HEK293 (cell line): Measurements from ENCODE around the gene RAVER2.

Experiments
- CTCF ChIA-PET: fragments of 350-600 bp; formaldehyde crosslinking; extraction: SDS; loops from one replicate; lab custom pipeline; 2021; ENCODE audit warnings: antibody characterized with exemption; lab: Yijun Ruan, JAX
- POLR2A ChIA-PET: fragments of 300-600 bp; formaldehyde crosslinking; extraction: SDS; loops from one replicate; lab custom pipeline; 2020; ENCODE audit warnings: antibody characterized with exemption, inconsistent platforms; lab: Yijun Ruan, JAX
- H3K27ac ChIP-seq: fragments of 200-500 bp; sonication (Bioruptor generic); 2 replicates; pipeline ENCODE4 v1.5.1; 2014; ENCODE audit warnings: low read depth, low read length, control low read depth, inconsistent platforms; ENCODE audit errors: extremely low read depth
- H3K36me3 ChIP-seq, 2 experiments: fragments of 200-500 bp in 1 of 2; sonication (Bioruptor generic) in 1 of 2; 1 replicate in 1 of 2; 2 replicates in 1 of 2; pipeline ENCODE4 v1.5.1; 2014 to 2017; ENCODE audit warnings: inconsistent platforms in 2 of 2, low read length in 2 of 2; ENCODE audit not compliant: control insufficient read depth in 2 of 2, insufficient read depth in 1 of 2
- H3K4me1 ChIP-seq: fragments of 200-500 bp; sonication (Bioruptor generic); 2 replicates; pipeline ENCODE4 v1.5.1; 2014; ENCODE audit warnings: mild to moderate bottlenecking, low read length, inconsistent platforms; ENCODE audit not compliant: control insufficient read depth, insufficient read depth
- H3K4me3 ChIP-seq: 2 replicates; pipeline ENCODE4 v1.5.1; 2011; ENCODE audit warnings: low read depth, mild to moderate bottlenecking, control low read depth, low read length, moderate library complexity
- H3K9me3 ChIP-seq: fragments of 200-500 bp; sonication (Bioruptor generic); 2 replicates; pipeline ENCODE4 v1.5.1; 2014; ENCODE audit warnings: low read depth, low read length, inconsistent platforms; ENCODE audit not compliant: control insufficient read depth, insufficient read depth
- BCL6B ChIP-seq: fragments of 450-650 bp; formaldehyde crosslinking; IDR thresholded peaks from 2 replicates; pipeline ENCODE4 v1.5.1; 2017; ENCODE audit warnings: missing biosample characterization, missing genetic modification characterization
- FEZF1 ChIP-seq: fragments of 450-650 bp; formaldehyde crosslinking; IDR thresholded peaks from 2 replicates; pipeline ENCODE4 v1.5.1; 2016; ENCODE audit warnings: missing biosample characterization, missing genetic modification characterization
- GFI1B ChIP-seq: fragments of 450-650 bp; formaldehyde crosslinking; IDR thresholded peaks from 2 replicates; pipeline ENCODE4 v1.5.1; 2016; ENCODE audit warnings: missing biosample characterization, missing genetic modification characterization
- GLIS2 ChIP-seq: fragments of 450-650 bp; formaldehyde crosslinking; IDR thresholded peaks from 2 replicates; pipeline ENCODE4 v1.5.1; 2016; ENCODE audit warnings: missing biosample characterization, missing genetic modification characterization
- OSR2 ChIP-seq: fragments of 450-650 bp; formaldehyde crosslinking; IDR thresholded peaks from 2 replicates; pipeline ENCODE4 v1.5.1; 2016; ENCODE audit warnings: missing biosample characterization, missing genetic modification characterization
- REPIN1 ChIP-seq: fragments of 450-650 bp; formaldehyde crosslinking; IDR thresholded peaks from 2 replicates; pipeline ENCODE4 v1.5.1; 2017; ENCODE audit warnings: missing biosample characterization, missing genetic modification characterization, low read depth
- YY2 ChIP-seq: fragments of 450-650 bp; formaldehyde crosslinking; IDR thresholded peaks from 2 replicates; pipeline ENCODE4 v1.5.1; 2016; ENCODE audit warnings: missing biosample characterization, missing genetic modification characterization
- ZBTB48 ChIP-seq: fragments of 450-650 bp; formaldehyde crosslinking; IDR thresholded peaks from 2 replicates; pipeline ENCODE4 v1.5.1; 2016; ENCODE audit warnings: missing biosample characterization, missing genetic modification characterization
- ZBTB6 ChIP-seq: fragments of 450-650 bp; formaldehyde crosslinking; IDR thresholded peaks from 2 replicates; pipeline ENCODE4 v1.5.1; 2017; ENCODE audit warnings: missing biosample characterization, missing genetic modification characterization
- ZBTB7A ChIP-seq: fragments of 450-650 bp; formaldehyde crosslinking; IDR thresholded peaks from 2 replicates; pipeline ENCODE4 v1.5.1; 2016; ENCODE audit warnings: low read depth, missing biosample characterization, missing genetic modification characterization
- ZNF121 ChIP-seq: fragments of 450-650 bp; formaldehyde crosslinking; IDR thresholded peaks from 2 replicates; pipeline ENCODE4 v1.5.1; 2016; ENCODE audit warnings: missing biosample characterization, missing genetic modification characterization
- ZNF19 ChIP-seq: fragments of 450-650 bp; formaldehyde crosslinking; IDR thresholded peaks from 2 replicates; pipeline ENCODE4; 2016; ENCODE audit warnings: missing biosample characterization, missing genetic modification characterization, low read depth
- ZNF2 ChIP-seq: fragments of 450-650 bp; formaldehyde crosslinking; IDR thresholded peaks from 2 replicates; pipeline ENCODE4 v1.5.1; 2016; ENCODE audit warnings: missing biosample characterization, missing genetic modification characterization
- ZNF23 ChIP-seq: fragments of 450-650 bp; formaldehyde crosslinking; IDR thresholded peaks from 2 replicates; pipeline ENCODE4 v1.5.1; 2016; ENCODE audit warnings: missing biosample characterization, missing genetic modification characterization, borderline replicate concordance
- ZNF248 ChIP-seq: fragments of 450-650 bp; formaldehyde crosslinking; IDR thresholded peaks from 2 replicates; pipeline ENCODE4 v1.5.1; 2017; ENCODE audit warnings: missing biosample characterization, missing genetic modification characterization
- ZNF398 ChIP-seq: fragments of 450-650 bp; formaldehyde crosslinking; IDR thresholded peaks from 2 replicates; pipeline ENCODE4 v1.5.1; 2017; ENCODE audit warnings: missing biosample characterization, missing genetic modification characterization
- ZNF423 ChIP-seq: fragments of 450-650 bp; formaldehyde crosslinking; IDR thresholded peaks from 2 replicates; pipeline ENCODE4 v1.5.1; 2016; ENCODE audit warnings: missing biosample characterization, missing genetic modification characterization
- ZNF510 ChIP-seq: fragments of 450-650 bp; formaldehyde crosslinking; IDR thresholded peaks from 2 replicates; pipeline ENCODE4 v1.5.1; 2018; ENCODE audit warnings: mild to moderate bottlenecking, missing genetic modification characterization, missing biosample characterization; ENCODE audit not compliant: insufficient replicate concordance
- ZNF514 ChIP-seq: fragments of 450-650 bp; formaldehyde crosslinking; IDR thresholded peaks from 2 replicates; pipeline ENCODE4 v1.5.1; 2016; ENCODE audit warnings: missing biosample characterization, missing genetic modification characterization
- ZNF560 ChIP-seq: fragments of 450-650 bp; formaldehyde crosslinking; IDR thresholded peaks from 2 replicates; pipeline ENCODE4 v1.5.1; 2017; ENCODE audit warnings: missing biosample characterization, missing genetic modification characterization, borderline replicate concordance
- ZNF600 ChIP-seq: fragments of 450-650 bp; formaldehyde crosslinking; IDR thresholded peaks from 2 replicates; pipeline ENCODE4 v1.5.1; 2016; ENCODE audit warnings: missing biosample characterization, missing genetic modification characterization
- ZNF610 ChIP-seq: fragments of 450-650 bp; formaldehyde crosslinking; IDR thresholded peaks from 2 replicates; pipeline ENCODE4 v1.5.1; 2016; ENCODE audit warnings: missing biosample characterization, missing genetic modification characterization, borderline replicate concordance
- ZNF654 ChIP-seq: fragments of 450-650 bp; formaldehyde crosslinking; IDR thresholded peaks from 2 replicates; pipeline ENCODE4 v1.5.1; 2016; ENCODE audit warnings: low read depth, missing biosample characterization, missing genetic modification characterization
- ZNF658 ChIP-seq: fragments of 450-650 bp; formaldehyde crosslinking; IDR thresholded peaks from 2 replicates; pipeline ENCODE4; 2016; ENCODE audit warnings: missing biosample characterization, missing genetic modification characterization
- ZNF701 ChIP-seq: fragments of 450-650 bp; formaldehyde crosslinking; IDR thresholded peaks from 2 replicates; pipeline ENCODE4 v1.5.1; 2016; ENCODE audit warnings: missing biosample characterization, missing genetic modification characterization
- ZNF843 ChIP-seq: fragments of 450-650 bp; formaldehyde crosslinking; IDR thresholded peaks from 2 replicates; pipeline ENCODE4 v1.5.1; 2016; ENCODE audit warnings: missing biosample characterization, missing genetic modification characterization
- ZSCAN18 ChIP-seq: fragments of 450-650 bp; formaldehyde crosslinking; IDR thresholded peaks from 2 replicates; pipeline ENCODE4 v1.5.1; 2016; ENCODE audit warnings: missing biosample characterization, missing genetic modification characterization
- ZSCAN23 ChIP-seq: fragments of 450-650 bp; formaldehyde crosslinking; IDR thresholded peaks from 2 replicates; pipeline ENCODE4 v1.5.1; 2016; ENCODE audit warnings: missing biosample characterization, missing genetic modification characterization

RAVER2 gene

GRCh38 chr1:64873576-64873975, 128.7 kb downstream of the RAVER2 start (continued):
- TF ChIP-seq ZNF560 (tag by site-specific recombination): no peak
- no peak for TF ChIP-seq ZNF2 (tag by site-specific recombination)
- no peak for TF ChIP-seq ZNF600 (tag by site-specific recombination)
- TF ChIP-seq BCL6B: no peak
- no peak for TF ChIP-seq ZNF701
- no peak for TF ChIP-seq YY2 (tag by site-specific recombination)
- no peak for TF ChIP-seq ZNF19 (tag by site-specific recombination)
- no peak for TF ChIP-seq ZNF121 (tag by site-specific recombination)
- TF ChIP-seq, all 188 proteins: peak for 0

- Histone ChIP-seq H3K36me3 (peaks cover 0 to 75% of the 10 kb centered on the region in 2 experiments; a peak in 2 of 3 replicates), H3K4me1 (no peaks in the 10 kb centered on the region), H3K27ac (no peak overlapping the region)
- ChIA-PET CTCF (no interaction called here), POLR2A (no interaction called here)
- TF ChIP-seq ZSCAN18: no peak
- no peak for TF ChIP-seq ZNF398 (tag by site-specific recombination)
- no peak for TF ChIP-seq ZNF843 (tag by site-specific recombination)
- no peak for TF ChIP-seq ZNF23 (tag by site-specific recombination)
- TF ChIP-seq ZNF600 (tag by site-specific recombination): no peak
- TF ChIP-seq ZBTB6 (tag by site-specific recombination): no peak
- no peak for TF ChIP-seq REPIN1 (tag by site-specific recombination)
- TF ChIP-seq ZNF654: no peak
- TF ChIP-seq, all 188 proteins: peak for 0
- H3K9me3 ChIP-seq: no peaks in the 10 kb centered on the region
- no peak overlapping the region for H3K4me3 ChIP-seq
Observed at GRCh38 chr1:64874666-64875065, 129.8 kb downstream of the RAVER2 start.

GRCh38 chr1:64875101-64875500, 130.2 kb downstream of the RAVER2 start:
- Histone ChIP-seq H3K9me3 (no peaks in the 10 kb centered on the region), H3K27ac (no peak overlapping the region), H3K4me1 (no peaks in the 10 kb centered on the region), H3K36me3 (peaks cover 0 to 71% of the 10 kb centered on the region in 2 experiments; a peak in 2 of 3 replicates), H3K4me3 (no peak overlapping the region)
- CTCF ChIA-PET: no interaction called here
- POLR2A ChIA-PET: no interaction called here
- TF ChIP-seq ZNF423 (tag by site-specific recombination) (no peak), GFI1B (tag by site-specific recombination) (no peak), BCL6B (no peak), ZBTB7A (tag by site-specific recombination) (no peak), FEZF1 (no peak), ZNF514 (no peak), OSR2 (tag by site-specific recombination) (no peak), ZNF248 (tag by site-specific recombination) (no peak), ZBTB48 (tag by site-specific recombination) (no peak), ZNF658 (no peak), GLIS2 (no peak), ZSCAN23 (tag by site-specific recombination) (no peak), ZNF701 (no peak), ZNF610 (tag by site-specific recombination) (no peak), ZNF510 (tag by site-specific recombination) (no peak)
